Measurements from ENCODE around the gene CYB561A3.
A peak's percentile ranks its signal among the peaks of the same experiment; 100 is the strongest.
"Not testable (repeated sequence)": the region's sequence is repeated elsewhere in the genome, so short reads cannot be mapped to it uniquely, and the experiment has no call there.

Gene CYB561A3, protein sequence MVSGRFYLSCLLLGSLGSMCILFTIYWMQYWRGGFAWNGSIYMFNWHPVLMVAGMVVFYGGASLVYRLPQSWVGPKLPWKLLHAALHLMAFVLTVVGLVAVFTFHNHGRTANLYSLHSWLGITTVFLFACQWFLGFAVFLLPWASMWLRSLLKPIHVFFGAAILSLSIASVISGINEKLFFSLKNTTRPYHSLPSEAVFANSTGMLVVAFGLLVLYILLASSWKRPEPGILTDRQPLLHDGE

GRCh38 chr11:61361741-61362541 lies at the start of gene CYB561A3, which contains the start of gene TMEM138:
TSS of gene CYB561A3 (minus strand) at chr11:61361882. CDS start at chr11:61356713, 5,169 bp downstream.
TSS of gene TMEM138 (plus strand) at chr11:61362374. CDS start at chr11:61364391, 2,017 bp downstream.
- Mint-ChIP-seq H3K4me3 (peak within 1 kb of the TSS; percentile 98), H3K4me1 (ENCODE audit: low read depth) (peaks cover 34% of the 10 kb centered on the region), H3K9me3 (ENCODE audit: low read depth) (no peaks in the 10 kb centered on the region), H3K27ac (peak within 1 kb of the TSS; percentile 98), H3K36me3 (no peaks in the 10 kb centered on the region), H3K27me3 (no peaks in the 10 kb centered on the region)

- H3K9me3 Mint-ChIP-seq (ENCODE audit: low read depth): no peaks in the 10 kb centered on the region
- peak overlapping the region; percentile 23 for H3K27ac Mint-ChIP-seq
Observed at GRCh38 chr11:61406991-61407728, 45.5 kb upstream of the CYB561A3 start.

GRCh38 chr11:61406067-61406466 lies 44.4 kb upstream of the CYB561A3 start:
- H3K36me3 Mint-ChIP-seq: peaks cover 3% of the 10 kb centered on the region

More at GRCh38 chr11:61406991-61407728, 45.5 kb upstream of the CYB561A3 start:
- no peaks in the 10 kb centered on the region for H3K4me1 Mint-ChIP-seq (ENCODE audit: low read depth)
- peaks cover 7% of the 10 kb centered on the region for H3K36me3 Mint-ChIP-seq
- no peaks in the 10 kb centered on the region for H3K27me3 Mint-ChIP-seq
- no peak overlapping the region for H3K4me3 Mint-ChIP-seq

GRCh38 chr11:61404641-61405040 lies 43.0 kb upstream of the CYB561A3 start:
- H3K9me3 Mint-ChIP-seq (ENCODE audit: low read depth): no peaks in the 10 kb centered on the region
- peaks cover 3% of the 10 kb centered on the region for H3K36me3 Mint-ChIP-seq
- peak overlapping the region; percentile 67 for H3K27ac Mint-ChIP-seq
- no peaks in the 10 kb centered on the region for H3K27me3 Mint-ChIP-seq
- H3K4me1 Mint-ChIP-seq (ENCODE audit: low read depth): no peaks in the 10 kb centered on the region
- H3K4me3 Mint-ChIP-seq: no peak overlapping the region

More at GRCh38 chr11:61406067-61406466, 44.4 kb upstream of the CYB561A3 start:
- Mint-ChIP-seq H3K4me1 (ENCODE audit: low read depth) (no peaks in the 10 kb centered on the region), H3K27me3 (no peaks in the 10 kb centered on the region), H3K27ac (peak overlapping the region; percentile 12), H3K9me3 (ENCODE audit: low read depth) (no peaks in the 10 kb centered on the region), H3K4me3 (no peak overlapping the region)

- Mint-ChIP-seq H3K4me3 (no peak overlapping the region), H3K36me3 (peaks cover 3% of the 10 kb centered on the region), H3K4me1 (ENCODE audit: low read depth) (no peaks in the 10 kb centered on the region), H3K27me3 (no peaks in the 10 kb centered on the region), H3K27ac (no peak overlapping the region), H3K9me3 (ENCODE audit: low read depth) (no peaks in the 10 kb centered on the region)
Observed at GRCh38 chr11:61404103-61404502, 42.4 kb upstream of the CYB561A3 start.

DNA sequence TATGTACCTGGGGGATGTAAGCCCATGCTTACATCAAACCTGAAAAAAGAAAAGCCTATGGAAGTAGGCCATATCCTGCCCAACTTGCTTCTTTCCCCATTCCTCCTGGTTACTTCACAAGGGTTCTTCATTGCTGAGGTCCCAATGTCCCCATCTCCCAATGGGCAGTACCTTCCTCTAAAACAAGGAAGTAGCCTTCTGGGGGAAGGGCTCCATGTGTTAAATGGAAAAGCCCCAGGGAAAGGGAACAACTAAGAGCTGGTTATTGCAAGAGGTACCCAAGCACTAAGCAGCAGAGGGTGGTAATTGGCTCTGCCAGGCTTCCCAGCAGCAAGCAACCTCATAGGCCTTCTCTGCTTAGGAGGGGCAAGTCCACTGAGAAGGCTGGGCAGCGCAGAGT lies 42.0 kb upstream of the CYB561A3 start:
- no peaks in the 10 kb centered on the region for H3K27me3 Mint-ChIP-seq
- H3K4me1 Mint-ChIP-seq (ENCODE audit: low read depth): no peaks in the 10 kb centered on the region
- H3K36me3 Mint-ChIP-seq: peaks cover 3% of the 10 kb centered on the region
- H3K9me3 Mint-ChIP-seq (ENCODE audit: low read depth): no peaks in the 10 kb centered on the region
- H3K4me3 Mint-ChIP-seq: no peak overlapping the region
- no peak overlapping the region for H3K27ac Mint-ChIP-seq

DNA sequence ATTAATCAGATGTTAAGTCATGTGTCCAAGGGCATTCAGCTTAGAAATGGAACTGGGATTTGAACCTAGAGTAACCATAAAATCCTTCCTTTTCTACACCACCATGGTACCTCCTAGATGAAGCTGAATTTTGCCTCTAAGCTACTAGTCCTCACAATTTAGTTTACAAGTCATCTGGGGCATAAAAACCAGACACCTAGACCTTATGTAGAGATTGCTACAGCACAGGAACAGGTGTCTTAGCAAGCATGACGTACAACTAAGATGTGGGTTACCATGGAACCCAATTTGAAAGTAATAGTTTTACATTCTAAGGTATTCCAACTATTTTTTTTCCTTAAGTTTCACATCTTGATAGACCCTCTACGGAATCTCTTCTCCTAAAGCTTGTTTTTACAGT lies 39.9 kb upstream of the CYB561A3 start:
- Mint-ChIP-seq H3K4me1 (ENCODE audit: low read depth) (no peaks in the 10 kb centered on the region), H3K4me3 (no peak overlapping the region), H3K36me3 (peaks cover 3% of the 10 kb centered on the region), H3K27me3 (no peaks in the 10 kb centered on the region), H3K9me3 (ENCODE audit: low read depth) (no peaks in the 10 kb centered on the region), H3K27ac (no peak overlapping the region)

GRCh38 chr11:61401173-61401572 lies 39.5 kb upstream of the CYB561A3 start:
- no peak overlapping the region for H3K4me3 Mint-ChIP-seq
- no peaks in the 10 kb centered on the region for H3K4me1 Mint-ChIP-seq (ENCODE audit: low read depth)
- no peaks in the 10 kb centered on the region for H3K9me3 Mint-ChIP-seq (ENCODE audit: low read depth)
- H3K27me3 Mint-ChIP-seq: no peaks in the 10 kb centered on the region
- no peak overlapping the region for H3K27ac Mint-ChIP-seq
- peaks cover 3% of the 10 kb centered on the region for H3K36me3 Mint-ChIP-seq

DNA sequence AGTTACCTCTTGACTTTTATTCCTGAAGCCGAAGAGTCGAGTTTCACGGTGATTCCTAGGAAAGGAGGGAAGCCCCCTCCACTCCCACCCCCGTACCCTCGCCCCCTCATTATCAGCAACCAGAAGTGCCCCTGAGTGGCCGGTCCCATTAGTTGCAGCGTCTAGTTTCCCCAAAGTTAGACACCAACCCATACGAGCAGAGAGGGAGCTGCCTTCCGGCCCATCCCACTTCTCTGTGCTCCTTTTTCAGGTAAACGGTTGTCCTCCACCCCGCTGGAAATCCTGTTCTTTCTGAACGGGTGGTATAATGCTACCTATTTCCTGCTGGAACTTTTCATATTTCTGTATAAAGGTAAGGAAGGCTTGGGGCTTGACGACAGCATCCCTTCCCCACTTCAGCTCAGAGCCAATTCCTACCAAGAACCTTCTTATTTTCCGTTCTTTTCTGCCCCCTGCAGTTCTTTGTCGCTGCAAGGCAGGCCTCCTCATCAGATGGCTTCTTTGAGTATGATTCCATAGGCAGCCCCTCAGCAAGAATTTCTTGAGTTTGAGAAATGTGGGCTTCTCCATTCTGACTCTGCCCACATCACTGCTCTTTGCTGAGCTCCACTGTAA lies 31.4 kb upstream of the CYB561A3 start:
- no peaks in the 10 kb centered on the region for H3K9me3 Mint-ChIP-seq (ENCODE audit: low read depth)
- peak overlapping the region; percentile 95 for H3K27ac Mint-ChIP-seq
- H3K4me3 Mint-ChIP-seq: peak overlapping the region; percentile 91
- H3K36me3 Mint-ChIP-seq: peaks cover 2% of the 10 kb centered on the region
- no peaks in the 10 kb centered on the region for H3K27me3 Mint-ChIP-seq
- H3K4me1 Mint-ChIP-seq (ENCODE audit: low read depth): peaks cover 17% of the 10 kb centered on the region

DNA sequence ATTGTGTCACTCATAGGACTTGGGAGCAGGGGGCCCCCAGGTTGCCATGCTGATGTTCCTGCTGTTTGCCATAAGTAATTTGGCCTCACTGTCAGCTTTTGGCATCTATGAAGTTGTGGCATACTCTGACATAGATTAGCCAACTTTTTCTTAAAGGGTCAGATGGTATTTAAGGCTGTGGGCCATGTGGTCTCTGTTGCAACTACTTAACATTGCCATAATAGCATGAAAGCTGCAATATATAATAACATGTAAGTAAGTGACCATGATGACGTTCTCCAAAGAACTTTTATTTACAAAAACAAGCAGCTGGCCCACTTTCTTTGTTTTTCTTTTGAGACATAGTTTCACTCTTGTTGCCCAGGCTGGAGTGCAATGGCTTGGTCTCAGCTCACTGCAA lies 28.5 kb upstream of the CYB561A3 start:
- Mint-ChIP-seq H3K27ac (no peak overlapping the region), H3K27me3 (no peaks in the 10 kb centered on the region), H3K9me3 (ENCODE audit: low read depth) (no peaks in the 10 kb centered on the region), H3K4me1 (ENCODE audit: low read depth) (peaks cover 25% of the 10 kb centered on the region), H3K36me3 (peaks cover 1% of the 10 kb centered on the region), H3K4me3 (peak overlapping the region; percentile 27)

- no peak overlapping the region for H3K27ac Mint-ChIP-seq
- peaks cover 9% of the 10 kb centered on the region for H3K4me1 Mint-ChIP-seq (ENCODE audit: low read depth)
- no peaks in the 10 kb centered on the region for H3K36me3 Mint-ChIP-seq
- no peak overlapping the region for H3K4me3 Mint-ChIP-seq
- no peaks in the 10 kb centered on the region for H3K9me3 Mint-ChIP-seq (ENCODE audit: low read depth)
- H3K27me3 Mint-ChIP-seq: no peaks in the 10 kb centered on the region
Observed at GRCh38 chr11:61384271-61385242, 22.9 kb upstream of the CYB561A3 start.

DNA sequence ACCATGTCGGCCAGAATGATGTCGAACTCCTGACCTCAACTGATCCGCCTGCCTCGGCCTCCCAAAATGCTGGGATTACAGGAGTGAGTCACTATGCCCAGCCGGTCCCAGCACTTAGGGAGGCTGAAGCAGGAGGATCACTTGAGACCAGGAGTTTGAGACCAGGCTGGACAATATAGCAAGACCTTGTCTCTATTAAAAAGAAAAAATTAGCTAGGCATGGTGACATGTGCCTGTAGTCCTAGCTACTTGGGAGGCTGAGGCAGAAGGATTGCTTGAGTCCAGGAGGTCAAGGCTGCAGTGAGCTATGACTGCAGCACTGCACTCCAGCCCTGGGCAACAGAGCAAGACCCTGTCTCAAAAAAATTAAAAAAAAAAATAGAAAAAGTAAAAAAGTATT lies 22.2 kb upstream of the CYB561A3 start:
- not testable (repeated sequence) for H3K27me3 Mint-ChIP-seq; H3K36me3 Mint-ChIP-seq; H3K9me3 Mint-ChIP-seq (ENCODE audit: low read depth); H3K27ac Mint-ChIP-seq; H3K4me3 Mint-ChIP-seq; H3K4me1 Mint-ChIP-seq (ENCODE audit: low read depth)

- peaks cover 5% of the 10 kb centered on the region for H3K36me3 Mint-ChIP-seq
- peaks cover 9% of the 10 kb centered on the region for H3K4me1 Mint-ChIP-seq (ENCODE audit: low read depth)
- no peaks in the 10 kb centered on the region for H3K9me3 Mint-ChIP-seq (ENCODE audit: low read depth)
- H3K27ac Mint-ChIP-seq: no peak overlapping the region
- H3K4me3 Mint-ChIP-seq: no peak overlapping the region
- H3K27me3 Mint-ChIP-seq: no peaks in the 10 kb centered on the region
Observed at GRCh38 chr11:61380884-61381283, 19.2 kb upstream of the CYB561A3 start.

All from activated naive CD8-positive, alpha-beta T cell (primary cell).